ENCODE data around the gene C12orf43. TPM values are rescaled to one million over a fixed set of nuclear protein-coding genes. Genes with fewer than 3 reads are reported as not detected.
A peak's percentile ranks its signal among the peaks of the same experiment; 100 is the strongest.

Gene C12orf43
- total RNA-seq, 1 experiment from 2014 or later: 35.4 TPM

DNA sequence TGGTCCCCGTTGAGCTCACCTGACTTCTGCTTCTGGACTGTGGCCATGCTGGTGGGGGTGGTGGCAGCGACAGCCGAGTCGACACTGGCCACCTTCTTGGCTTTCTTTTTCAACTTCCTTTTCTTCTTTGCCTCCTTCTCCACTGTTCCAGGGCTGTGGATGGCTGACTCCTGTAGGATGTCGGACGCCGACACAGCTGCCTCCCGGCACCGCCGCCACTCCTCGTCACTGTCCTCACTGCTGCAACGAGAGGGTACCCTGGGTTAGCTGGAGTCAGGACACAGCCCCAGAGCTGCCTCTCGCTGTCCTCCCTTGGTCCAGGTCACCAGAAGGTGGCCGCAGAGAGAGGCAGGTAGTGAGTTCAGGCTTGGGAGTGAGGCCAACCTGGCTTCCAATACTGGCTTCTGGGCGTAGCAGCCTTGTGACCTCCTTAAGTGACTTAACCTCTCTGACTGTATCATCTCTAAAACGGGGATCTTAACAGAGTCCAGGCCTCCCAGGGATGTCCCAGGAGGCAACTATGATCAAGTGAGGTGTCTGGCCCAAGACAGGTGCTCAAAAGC lies 12.0 kb downstream of the C12orf43 start:
- ATAC-seq (no peak), DNase-seq (no peak)
- no peak overlapping the region for H3K27ac ChIP-seq (ENCODE audit: low read length)
- no peak overlapping the region for H2AFZ ChIP-seq (ENCODE audit: low read length)
- H3K9me2 ChIP-seq (replicated peaks; ENCODE audit: low read length): no peaks in the 10 kb centered on the region
- H3K9me3 ChIP-seq (ENCODE audit: low read length): no peaks in the 10 kb centered on the region
- H3K4me2 ChIP-seq (ENCODE audit: low read length): no peak overlapping the region
- no peaks in the 10 kb centered on the region for H3K79me2 ChIP-seq (ENCODE audit: low read length)
- no peaks in the 10 kb centered on the region for H3K4me1 ChIP-seq (ENCODE audit: insufficient read depth, low read length)
- TF ChIP-seq EZH2phosphoT487 (IDR thresholded peaks at IDR 0.05; ENCODE audit: borderline replicate concordance, low read length) (no peak), EZH2 (IDR thresholded peaks at IDR 0.05; ENCODE audit: low read length, unreplicated experiment) (no peak)
- TF ChIP-seq, protein P1, sequence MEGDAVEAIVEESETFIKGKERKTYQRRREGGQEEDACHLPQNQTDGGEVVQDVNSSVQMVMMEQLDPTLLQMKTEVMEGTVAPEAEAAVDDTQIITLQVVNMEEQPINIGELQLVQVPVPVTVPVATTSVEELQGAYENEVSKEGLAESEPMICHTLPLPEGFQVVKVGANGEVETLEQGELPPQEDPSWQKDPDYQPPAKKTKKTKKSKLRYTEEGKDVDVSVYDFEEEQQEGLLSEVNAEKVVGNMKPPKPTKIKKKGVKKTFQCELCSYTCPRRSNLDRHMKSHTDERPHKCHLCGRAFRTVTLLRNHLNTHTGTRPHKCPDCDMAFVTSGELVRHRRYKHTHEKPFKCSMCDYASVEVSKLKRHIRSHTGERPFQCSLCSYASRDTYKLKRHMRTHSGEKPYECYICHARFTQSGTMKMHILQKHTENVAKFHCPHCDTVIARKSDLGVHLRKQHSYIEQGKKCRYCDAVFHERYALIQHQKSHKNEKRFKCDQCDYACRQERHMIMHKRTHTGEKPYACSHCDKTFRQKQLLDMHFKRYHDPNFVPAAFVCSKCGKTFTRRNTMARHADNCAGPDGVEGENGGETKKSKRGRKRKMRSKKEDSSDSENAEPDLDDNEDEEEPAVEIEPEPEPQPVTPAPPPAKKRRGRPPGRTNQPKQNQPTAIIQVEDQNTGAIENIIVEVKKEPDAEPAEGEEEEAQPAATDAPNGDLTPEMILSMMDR (conservative IDR thresholded peaks at IDR 0.05; ENCODE audit: low read depth, low read length): no peak
- POLR2A ChIA-PET (ENCODE audit: unreplicated experiment): no interaction called here
- intact Hi-C loops (cut with micrococcal nuclease): no loop called here
- H3F3A ChIP-seq (ENCODE audit: low read length, unreplicated experiment): no peaks in the 10 kb centered on the region
- no peak overlapping the region for H3K9ac ChIP-seq (ENCODE audit: low read length)
- H3K27me3 ChIP-seq (ENCODE audit: low read length): no peaks in the 10 kb centered on the region
- H3K4me3 ChIP-seq (ENCODE audit: low read length): no peak overlapping the region
- CTCF ChIA-PET: interaction anchor here (0.9 kb wide), 1 partner anchor 56 kb away, joined by 3 read pairs; no protein-coding TSS in a partner anchor
- no TSS peak for BruUV-seq (replicated peaks)
- peaks cover 32% of the 10 kb centered on the region for H3K36me3 ChIP-seq (ENCODE audit: low read depth, low read length)
- no peaks in the 10 kb centered on the region for H4K20me1 ChIP-seq (ENCODE audit: low read length)

DNA sequence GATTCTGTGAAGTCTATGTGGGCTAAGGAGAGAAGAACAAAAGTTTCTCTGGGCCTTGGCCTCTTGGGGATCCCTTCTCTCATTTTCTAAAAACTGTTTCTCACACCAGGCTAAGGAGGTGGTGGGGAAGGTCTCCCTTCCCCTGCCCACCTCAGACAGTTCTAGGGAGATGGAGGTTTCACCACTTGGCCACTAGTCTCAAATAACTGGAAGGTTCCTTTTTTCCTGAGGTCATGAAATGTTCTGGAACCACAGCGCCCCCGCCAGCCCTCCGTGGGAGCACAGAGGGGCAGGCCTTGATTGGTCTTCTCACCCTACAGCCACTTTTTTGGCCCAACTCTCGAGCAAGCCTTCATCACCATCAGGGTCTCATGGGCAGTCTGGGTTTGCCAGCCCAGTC lies 12.6 kb downstream of the C12orf43 start:
- intact Hi-C loops (cut with micrococcal nuclease): no loop called here
- no peak overlapping the region for H2AFZ ChIP-seq (ENCODE audit: low read length)
- H3K9me2 ChIP-seq (replicated peaks; ENCODE audit: low read length): no peaks in the 10 kb centered on the region
- H3K9me3 ChIP-seq (ENCODE audit: low read length): no peaks in the 10 kb centered on the region
- ATAC-seq (no peak), DNase-seq (no peak)
- no peak overlapping the region for H3K27ac ChIP-seq (ENCODE audit: low read length)
- no peaks in the 10 kb centered on the region for H3F3A ChIP-seq (ENCODE audit: low read length, unreplicated experiment)
- H3K9ac ChIP-seq (ENCODE audit: low read length): no peak overlapping the region
- TF ChIP-seq EZH2 (IDR thresholded peaks at IDR 0.05; ENCODE audit: low read length, unreplicated experiment): no peak
- TF ChIP-seq, protein P1 (conservative IDR thresholded peaks at IDR 0.05; ENCODE audit: low read depth, low read length): peak; percentile 48
- no TSS peak for BruUV-seq (replicated peaks)
- peaks cover 25% of the 10 kb centered on the region for H3K36me3 ChIP-seq (ENCODE audit: low read depth, low read length)
- no peaks in the 10 kb centered on the region for H3K27me3 ChIP-seq (ENCODE audit: low read length)
- H3K4me1 ChIP-seq (ENCODE audit: insufficient read depth, low read length): no peaks in the 10 kb centered on the region
- no peak overlapping the region for H3K4me2 ChIP-seq (ENCODE audit: low read length)
- H3K79me2 ChIP-seq (ENCODE audit: low read length): no peaks in the 10 kb centered on the region
- POLR2A ChIA-PET (ENCODE audit: unreplicated experiment): no interaction called here
- H4K20me1 ChIP-seq (ENCODE audit: low read length): no peaks in the 10 kb centered on the region
- H3K4me3 ChIP-seq (ENCODE audit: low read length): no peak overlapping the region
- CTCF ChIA-PET: no interaction called here

DNA sequence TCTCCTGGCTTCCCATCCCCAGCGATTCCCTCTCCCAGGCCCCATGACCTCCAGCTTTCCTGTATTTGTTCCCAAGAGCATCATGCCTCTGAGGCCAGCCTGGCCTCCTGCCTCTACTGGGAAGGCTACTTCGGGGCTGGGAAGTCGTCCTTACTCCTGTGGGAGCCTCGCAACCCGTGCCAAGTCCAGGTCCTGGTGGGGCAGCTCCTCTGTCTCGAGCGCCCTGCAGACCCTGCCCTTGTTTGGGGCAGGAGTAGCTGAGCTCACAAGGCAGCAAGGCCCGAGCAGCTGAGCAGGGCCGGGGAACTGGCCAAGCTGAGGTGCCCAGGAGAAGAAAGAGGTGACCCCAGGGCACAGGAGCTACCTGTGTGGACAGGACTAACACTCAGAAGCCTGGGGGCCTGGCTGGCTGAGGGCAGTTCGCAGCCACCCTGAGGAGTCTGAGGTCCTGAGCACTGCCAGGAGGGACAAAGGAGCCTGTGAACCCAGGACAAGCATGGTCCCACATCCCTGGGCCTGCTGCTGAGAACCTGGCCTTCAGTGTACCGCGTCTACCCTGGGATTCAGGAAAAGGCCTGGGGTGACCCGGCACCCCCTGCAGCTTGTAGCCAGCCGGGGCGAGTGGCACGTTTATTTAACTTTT lies 14.3 kb downstream of the C12orf43 start:
- Histone ChIP-seq H4K20me1 (ENCODE audit: low read length) (no peaks in the 10 kb centered on the region), H3K27me3 (ENCODE audit: low read length) (no peaks in the 10 kb centered on the region), H3K79me2 (ENCODE audit: low read length) (no peaks in the 10 kb centered on the region), H3F3A (ENCODE audit: low read length, unreplicated experiment) (no peaks in the 10 kb centered on the region), H3K9me2 (replicated peaks; ENCODE audit: low read length) (no peaks in the 10 kb centered on the region), H3K36me3 (ENCODE audit: low read depth, low read length) (peaks cover 18% of the 10 kb centered on the region), H3K4me1 (ENCODE audit: insufficient read depth, low read length) (no peaks in the 10 kb centered on the region), H3K4me2 (ENCODE audit: low read length) (no peak overlapping the region), H3K4me3 (ENCODE audit: low read length) (no peak overlapping the region), H2AFZ (ENCODE audit: low read length) (no peak overlapping the region), H3K9ac (ENCODE audit: low read length) (no peak overlapping the region), H3K27ac (ENCODE audit: low read length) (no peak overlapping the region), H3K9me3 (ENCODE audit: low read length) (no peaks in the 10 kb centered on the region)
- no peak for ATAC-seq
- TF ChIP-seq, protein P1 (conservative IDR thresholded peaks at IDR 0.05; ENCODE audit: low read depth, low read length): no peak
- no peak for TF ChIP-seq EZH2 (IDR thresholded peaks at IDR 0.05; ENCODE audit: low read length, unreplicated experiment)
- no peak for TF ChIP-seq EZH2phosphoT487 (IDR thresholded peaks at IDR 0.05; ENCODE audit: borderline replicate concordance, low read length)
- CTCF ChIA-PET: interaction anchor here (0.8 kb wide), 1 partner anchor 30 kb away, joined by 5 read pairs; no protein-coding TSS in a partner anchor
- no TSS peak for BruUV-seq (replicated peaks)
- DNase-seq: no peak
- intact Hi-C loops (cut with micrococcal nuclease): no loop called here
- POLR2A ChIA-PET (ENCODE audit: unreplicated experiment): no interaction called here
